Suppressor macrophage treated with lipopolysaccharide for 1 hour (primary cell): ENCODE measurements around the gene UHMK1.
"Not testable (repeated sequence)": the region's sequence is repeated elsewhere in the genome, so short reads cannot be mapped to it uniquely, and the experiment has no call there.

Experiments
- DNase-seq, 3 donors: peaks; one replicate each; pipeline ENCODE4 v3.0.0-alpha.2; 2020 to 2022

Gene UHMK1

GRCh38 chr1:162497723-162498495 is at the start of gene UHMK1:
TSS of gene UHMK1 (plus strand) at chr1:162497818. CDS start at chr1:162498001, 183 bp downstream.
- peak; percentile 92 to 94 (median 94) for DNase-seq

- not testable (repeated sequence) for DNase-seq
Observed at GRCh38 chr1:162454361-162454760, 43.3 kb upstream of the UHMK1 start.

- DNase-seq, result no peak
Observed at GRCh38 chr1:162456323-162456722, 41.3 kb upstream of the UHMK1 start.

GRCh38 chr1:162458236-162458635 is 39.4 kb upstream of the UHMK1 start:
- no peak for DNase-seq

GRCh38 chr1:162462425-162462824 is 35.2 kb upstream of the UHMK1 start:
- not testable (repeated sequence) for DNase-seq

GRCh38 chr1:162463021-162463420 is 34.6 kb upstream of the UHMK1 start:
- no peak for DNase-seq

- no peak for DNase-seq
Observed at GRCh38 chr1:162466797-162467196, 30.8 kb upstream of the UHMK1 start.

GRCh38 chr1:162470216-162470615 is 27.4 kb upstream of the UHMK1 start:
- no peak for DNase-seq

- no peak for DNase-seq
Observed at GRCh38 chr1:162471290-162471853, 26.2 kb upstream of the UHMK1 start.

GRCh38 chr1:162475089-162475488 is 22.5 kb upstream of the UHMK1 start:
- DNase-seq, result no peak

GRCh38 chr1:162475539-162476185 is 22.0 kb upstream of the UHMK1 start:
- no peak for DNase-seq

- no peak for DNase-seq
Observed at GRCh38 chr1:162476620-162477019, 21.0 kb upstream of the UHMK1 start.

- DNase-seq, result no peak
Observed at GRCh38 chr1:162485236-162485635, 12.4 kb upstream of the UHMK1 start.

GRCh38 chr1:162487241-162487640 is 10.4 kb upstream of the UHMK1 start:
- DNase-seq, result no peak

- DNase-seq, result no peak
Observed at GRCh38 chr1:162488219-162488618, 9.4 kb upstream of the UHMK1 start.

- not testable (repeated sequence) for DNase-seq
Observed at GRCh38 chr1:162495531-162496233, 1.9 kb upstream of the UHMK1 start.

- no peak for DNase-seq
Observed at GRCh38 chr1:162497104-162497722, 405 bp upstream of the UHMK1 start.

- DNase-seq, result peak; percentile 43 to 60 (median 52)
Observed at GRCh38 chr1:162498496-162498810, 835 bp downstream of the UHMK1 start.

GRCh38 chr1:162500805-162501204 is 3.2 kb downstream of the UHMK1 start:
- DNase-seq, result no peak

GRCh38 chr1:162502077-162502476 is 4.5 kb downstream of the UHMK1 start:
- DNase-seq, result no peak

GRCh38 chr1:162502928-162503327 is 5.3 kb downstream of the UHMK1 start:
- DNase-seq, result no peak

- no peak for DNase-seq
Observed at GRCh38 chr1:162527314-162527713, 29.7 kb downstream of the UHMK1 start.
